GM18505 (cell line): ENCODE measurements around the gene RALA.

Source experiments
- ATAC-seq: cut with Tn5 transposase; IDR thresholded peaks from one replicate; pipeline ENCODE4 v1.9.1; 2021; ENCODE audit not compliant: unreplicated experiment
- POLR2A ChIP-seq: IDR thresholded peaks from 4 replicates; pipeline ENCODE4 v1.6.1; 2011; ENCODE audit warnings: borderline replicate concordance; ENCODE audit not compliant: insufficient read depth, insufficient read length; ENCODE audit errors: extremely low read depth

RALA gene

GRCh38 chr7:39620486-39620885 is 2.9 kb upstream of the RALA start:
- TF ChIP-seq POLR2A, result no peak
- no peak for ATAC-seq

- no peak for ATAC-seq
- TF ChIP-seq POLR2A, result no peak
Observed at GRCh38 chr7:39621261-39621660, 2.1 kb upstream of the RALA start.

GRCh38 chr7:39621784-39622411 is 1.5 kb upstream of the RALA start:
- ATAC-seq, result peak; percentile 21
- no peak for TF ChIP-seq POLR2A

DNA sequence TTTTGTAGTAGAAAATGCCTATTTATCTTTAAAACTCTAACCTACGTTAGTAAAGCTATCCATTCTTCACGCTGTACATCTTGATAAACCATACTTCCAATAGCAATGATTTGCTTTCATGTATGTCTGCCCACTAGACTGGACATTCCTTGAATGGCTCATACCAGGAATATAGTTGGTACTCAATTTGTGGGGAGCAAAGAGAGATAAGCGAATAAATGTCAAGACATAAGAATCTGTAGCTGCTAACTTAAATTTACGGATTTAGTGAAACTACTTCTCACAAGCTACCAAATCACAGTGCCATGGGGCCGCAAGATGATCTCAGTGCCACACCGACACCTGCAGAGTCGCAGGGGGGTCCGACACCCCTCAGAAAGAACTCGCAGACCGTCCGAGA is 763 bp upstream of the RALA start:
- ATAC-seq, result no peak
- TF ChIP-seq POLR2A, result no peak

- TF ChIP-seq POLR2A, result no peak
- peak; percentile 50 for ATAC-seq
Observed at GRCh38 chr7:39623732-39624441, 515 bp downstream of the RALA start.

DNA sequence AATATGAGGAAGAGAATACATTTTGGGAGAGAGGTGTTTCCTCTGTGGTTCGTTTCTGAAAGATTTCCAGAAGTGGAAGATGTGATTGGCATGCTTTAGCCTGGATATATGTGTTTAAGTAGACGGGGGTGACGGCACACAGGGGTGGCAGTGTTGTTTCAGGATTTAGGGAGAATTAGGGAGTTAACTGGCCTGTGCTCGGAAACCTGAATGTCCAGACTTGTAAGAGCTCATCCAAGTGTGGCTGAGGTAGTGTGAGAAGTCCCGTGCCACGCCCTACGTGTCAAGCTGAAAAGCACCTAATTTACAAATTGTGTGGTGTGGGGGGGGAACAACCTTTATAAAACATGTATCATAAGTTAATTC is 1.1 kb downstream of the RALA start:
- ATAC-seq, result no peak
- TF ChIP-seq POLR2A, result no peak

DNA sequence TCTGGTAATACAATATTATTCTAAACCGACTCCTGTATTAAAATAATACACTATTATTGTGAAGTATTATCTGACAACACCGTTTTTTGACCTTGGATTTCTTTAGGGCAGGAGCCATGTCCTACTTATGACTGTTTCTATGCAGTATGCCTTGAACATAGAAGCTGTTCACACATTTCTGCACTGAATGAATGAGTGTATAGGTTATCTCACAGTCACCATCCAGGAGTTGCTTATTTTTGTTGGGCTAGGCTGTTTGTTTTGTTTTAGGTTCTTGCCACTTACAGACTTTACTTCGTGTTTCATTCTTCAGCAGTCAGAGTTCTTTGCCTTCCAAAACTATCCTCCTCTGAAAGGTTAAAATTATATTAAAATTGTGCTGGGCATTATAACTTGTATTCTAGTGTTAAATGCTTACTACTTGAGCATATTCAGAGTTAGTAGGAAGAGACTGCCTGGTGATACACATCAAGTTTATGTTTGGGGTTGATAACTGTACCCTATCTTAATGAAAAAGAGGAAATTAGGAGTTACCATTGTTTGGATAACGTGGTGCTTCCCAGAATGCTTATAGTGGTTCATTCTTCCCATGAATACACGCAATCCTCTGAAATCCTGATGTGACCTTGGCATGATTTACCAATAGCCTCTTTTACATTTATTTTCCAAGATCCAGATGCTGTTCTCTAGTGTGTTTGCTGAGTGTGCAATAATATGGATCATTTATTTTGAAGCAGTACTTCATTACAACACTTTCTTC is 1.7 kb downstream of the RALA start:
- ATAC-seq, result no peak
- no peak for TF ChIP-seq POLR2A

DNA sequence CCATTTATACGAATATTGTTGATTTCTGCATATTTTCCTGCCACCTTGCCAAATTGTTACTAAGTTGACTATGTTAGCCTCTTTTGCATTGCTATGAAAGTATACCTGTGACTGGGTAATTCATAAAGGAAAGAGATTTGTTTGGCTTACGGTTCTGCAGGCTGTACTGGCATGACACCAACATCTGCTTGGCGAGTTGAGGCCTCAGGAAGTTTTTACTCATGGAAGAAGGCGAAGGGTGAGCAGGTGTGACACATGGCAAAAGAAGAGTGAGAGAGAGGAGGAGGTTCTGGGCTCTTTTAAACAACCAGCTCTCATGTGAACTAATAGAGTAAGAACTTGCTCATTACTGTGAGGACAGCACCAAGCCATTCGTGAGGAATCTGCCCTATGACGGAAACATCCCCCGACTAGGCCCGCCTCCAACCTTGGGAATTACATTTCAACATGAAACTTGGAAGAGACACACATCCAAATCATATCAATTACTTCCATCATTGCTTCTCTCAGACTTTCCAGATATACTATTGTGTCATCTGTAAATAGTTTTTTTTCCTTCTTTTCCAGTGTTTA is 8.4 kb downstream of the RALA start:
- ATAC-seq, result no peak
- no peak for TF ChIP-seq POLR2A

- no peak for ATAC-seq
- no peak for TF ChIP-seq POLR2A
Observed at GRCh38 chr7:39633563-39634477, 10.4 kb downstream of the RALA start.

- ATAC-seq, result no peak
- no peak for TF ChIP-seq POLR2A
Observed at GRCh38 chr7:39634478-39634805, 11.1 kb downstream of the RALA start.

- no peak for ATAC-seq
- TF ChIP-seq POLR2A, result no peak
Observed at GRCh38 chr7:39637400-39637799, 14.0 kb downstream of the RALA start.

GRCh38 chr7:39637963-39638485 is 14.7 kb downstream of the RALA start:
- no peak for ATAC-seq
- TF ChIP-seq POLR2A, result no peak
